CD4-positive, CD25-positive, alpha-beta regulatory T cell (primary cell): Measurements from ENCODE around the gene HMCN1. TPM values are rescaled to one million over a fixed set of nuclear protein-coding genes. Genes with fewer than 3 reads are reported as not detected.

Experiments used
- ATAC-seq, 2 donors: fragments of 150-1000 bp; cut with Tn5 transposase; one replicate each; pipeline ENCODE4 v1.10.0; 2021; ENCODE audit warnings: low read depth in 2 of 2, moderate number of reproducible peaks in 2 of 2, moderate library complexity in 1 of 2
- DNase-seq, 3 donors: peaks; one replicate each; pipeline versions ENCODE4 v3.0.0 to v3.0.0-alpha.2; 2012 to 2022; ENCODE audit warnings: mixed read lengths in 1 of 3
- H3K27ac ChIP-seq: one replicate; pipeline ENCODE4 v1.7.0; 2013; ENCODE audit warnings: mild to moderate bottlenecking, low read length; ENCODE audit not compliant: insufficient read depth, poor library complexity, severe bottlenecking
- H3K27me3 ChIP-seq: one replicate; pipeline ENCODE4 v1.7.0; 2013; ENCODE audit warnings: low read length; ENCODE audit not compliant: control insufficient read depth, insufficient read depth
- H3K36me3 ChIP-seq: one replicate; pipeline ENCODE4 v1.7.0; 2013; ENCODE audit warnings: mild to moderate bottlenecking, low read length, moderate library complexity; ENCODE audit not compliant: control insufficient read depth, insufficient read depth
- H3K4me1 ChIP-seq: 2 replicates; pipeline ENCODE4 v1.7.0; 2013; ENCODE audit warnings: mild to moderate bottlenecking, low read length; ENCODE audit not compliant: insufficient read depth, control insufficient read depth, poor library complexity, severe bottlenecking
- H3K4me3 ChIP-seq: one replicate; pipeline ENCODE4 v1.7.0; 2013; ENCODE audit warnings: low read depth, mild to moderate bottlenecking, low read length, moderate library complexity
- H3K9me3 ChIP-seq, 2 experiments: 1 replicate in 1 of 2; 2 replicates in 1 of 2; pipeline ENCODE4 v1.7.0; 2013; ENCODE audit warnings: low read length in 2 of 2, mild to moderate bottlenecking in 1 of 2, moderate library complexity in 1 of 2; ENCODE audit not compliant: control insufficient read depth in 2 of 2
- H3K27ac Mint-ChIP-seq, 3 donors: one replicate each; pipeline ENCODE4 v1.8.0; 2020 to 2022; ENCODE audit warnings: mild to moderate bottlenecking in 3 of 3, mixed read lengths in 3 of 3, moderate library complexity in 2 of 3
- H3K27me3 Mint-ChIP-seq: one replicate; pipeline ENCODE4 v1.8.0; 2022; ENCODE audit warnings: mild to moderate bottlenecking, mixed read lengths
- H3K36me3 Mint-ChIP-seq: one replicate; pipeline ENCODE4 v1.8.0; 2020; ENCODE audit warnings: mixed read lengths
- H3K4me1 Mint-ChIP-seq, 4 donors: one replicate each; pipeline ENCODE4 v1.8.0; 2020 to 2022; ENCODE audit warnings: mixed read lengths in 4 of 4, mild to moderate bottlenecking in 1 of 4
- H3K4me3 Mint-ChIP-seq, 4 donors: one replicate each; pipeline ENCODE4 v1.8.0; 2020 to 2022; ENCODE audit warnings: mild to moderate bottlenecking in 4 of 4, mixed read lengths in 4 of 4, moderate library complexity in 3 of 4
- H3K9me3 Mint-ChIP-seq, 7 donors: one replicate each; pipeline ENCODE4 v1.8.0; 2020 to 2022; ENCODE audit warnings: mixed read lengths in 7 of 7, mild to moderate bottlenecking in 3 of 7, moderate library complexity in 2 of 7
- polyA plus RNA-seq, 4 donors: library from polyadenylated mRNA; unstranded; fragments of 300-500 nt; fragmentation: Illumina TruSeq; gene quantifications; one replicate each; pipeline ENCODE4 v1.2.3, GENCODE V29; 2021
- total RNA-seq: library from RNA; stranded (reverse); gene quantifications from one replicate; pipeline ENCODE4 v1.2.3, GENCODE V29; 2022

HMCN1 gene
- total and polyA plus RNA-seq, 5 donors from 2014 or later = 0.07 to 0.81 (median 0.58) TPM; not detected in 1

DNA sequence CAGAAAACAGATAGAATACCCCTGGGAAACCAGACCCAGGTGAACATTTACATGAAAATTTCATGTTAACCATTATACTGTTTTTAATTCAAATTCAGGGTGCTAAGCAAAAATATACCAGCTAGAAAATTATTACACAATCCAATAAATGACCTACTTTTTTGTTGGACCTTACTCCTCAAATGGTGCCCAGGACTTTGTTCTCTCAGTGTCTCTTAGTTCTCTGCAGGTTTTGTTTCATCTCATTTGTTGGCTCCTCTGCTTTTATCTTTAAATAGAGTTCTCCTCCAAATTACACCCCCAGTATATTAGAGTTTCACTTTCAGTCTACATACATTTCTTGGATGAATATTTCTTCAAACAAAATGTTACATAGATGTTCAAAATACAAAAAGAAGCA lies 326.0 kb downstream of the HMCN1 start:
- Mint-ChIP-seq H3K27ac (no peak overlapping the region), H3K9me3 (no peaks in the 10 kb centered on the region)
- H3K9me3 ChIP-seq = no peaks in the 10 kb centered on the region

DNA sequence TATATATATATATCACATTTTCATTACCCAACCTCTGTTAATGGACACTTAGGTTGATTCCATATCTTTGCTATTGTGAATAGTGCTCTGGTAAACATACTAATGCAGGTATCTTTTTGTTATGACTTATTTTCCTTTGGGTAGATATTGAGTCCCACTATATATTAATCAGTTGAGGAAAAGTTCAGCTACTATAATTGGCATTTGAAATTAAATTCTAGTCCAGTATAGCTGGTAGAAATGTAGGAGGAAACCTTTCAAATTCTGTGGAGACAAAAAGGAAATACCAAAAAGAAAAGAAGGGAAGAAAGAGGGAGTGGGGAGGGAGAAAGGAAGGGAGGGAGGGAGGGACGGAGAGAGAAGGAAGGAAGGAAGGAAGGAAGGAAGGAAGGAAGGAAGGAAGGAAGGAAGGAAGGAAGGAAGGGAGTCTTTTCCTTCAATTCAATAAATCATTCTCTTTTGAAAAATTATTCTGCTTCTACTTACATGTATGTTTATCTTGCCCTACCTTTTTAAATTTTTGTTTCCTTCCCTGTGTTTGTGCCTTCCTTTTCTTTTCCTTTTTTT lies 329.0 kb downstream of the HMCN1 start:
- H3K27ac ChIP-seq = no peak overlapping the region
- Mint-ChIP-seq H3K27ac (no peak overlapping the region), H3K27me3 (peaks cover 4% of the 10 kb centered on the region), H3K4me1 (peaks cover 0 to 4% (median 0%) of the 10 kb centered on the region in 4 donors), H3K9me3 (no peaks in the 10 kb centered on the region), H3K36me3 (no peaks in the 10 kb centered on the region), H3K4me3 (no peak overlapping the region)
- H3K9me3 ChIP-seq = no peaks in the 10 kb centered on the region
- no peaks in the 10 kb centered on the region for H3K27me3 ChIP-seq
- no peak overlapping the region for H3K4me3 ChIP-seq
- no peaks in the 10 kb centered on the region for H3K4me1 ChIP-seq
- no peaks in the 10 kb centered on the region for H3K36me3 ChIP-seq
- ATAC-seq (no peak), DNase-seq (no peak)

More for the DNA sequence above, 326.0 kb downstream of the HMCN1 start:
- ATAC-seq = no peak
- Mint-ChIP-seq H3K27me3 (peaks cover 4% of the 10 kb centered on the region), H3K4me3 (no peak overlapping the region), H3K4me1 (peaks cover 0 to 4% (median 0%) of the 10 kb centered on the region in 4 donors), H3K36me3 (no peaks in the 10 kb centered on the region)
- DNase-seq = no peak
- Histone ChIP-seq H3K27me3 (no peaks in the 10 kb centered on the region), H3K36me3 (no peaks in the 10 kb centered on the region), H3K4me1 (no peaks in the 10 kb centered on the region), H3K4me3 (no peak overlapping the region), H3K27ac (no peak overlapping the region)

GRCh38 chr1:186066411-186066810 lies 332.2 kb downstream of the HMCN1 start:
- H3K9me3 ChIP-seq = no peaks in the 10 kb centered on the region
- no peaks in the 10 kb centered on the region for H3K4me1 Mint-ChIP-seq
- no peaks in the 10 kb centered on the region for H3K27me3 ChIP-seq
- peaks cover 0 to 2% (median 0%) of the 10 kb centered on the region in 7 donors for H3K9me3 Mint-ChIP-seq
- H3K27ac Mint-ChIP-seq = no peak overlapping the region
- no peaks in the 10 kb centered on the region for H3K36me3 ChIP-seq
- H3K27ac ChIP-seq = no peak overlapping the region
- DNase-seq (no peak), ATAC-seq (no peak)
- no peaks in the 10 kb centered on the region for H3K4me1 ChIP-seq
- no peak overlapping the region for H3K4me3 Mint-ChIP-seq
- H3K27me3 Mint-ChIP-seq = no peaks in the 10 kb centered on the region
- no peak overlapping the region for H3K4me3 ChIP-seq
- H3K36me3 Mint-ChIP-seq = no peaks in the 10 kb centered on the region

DNA sequence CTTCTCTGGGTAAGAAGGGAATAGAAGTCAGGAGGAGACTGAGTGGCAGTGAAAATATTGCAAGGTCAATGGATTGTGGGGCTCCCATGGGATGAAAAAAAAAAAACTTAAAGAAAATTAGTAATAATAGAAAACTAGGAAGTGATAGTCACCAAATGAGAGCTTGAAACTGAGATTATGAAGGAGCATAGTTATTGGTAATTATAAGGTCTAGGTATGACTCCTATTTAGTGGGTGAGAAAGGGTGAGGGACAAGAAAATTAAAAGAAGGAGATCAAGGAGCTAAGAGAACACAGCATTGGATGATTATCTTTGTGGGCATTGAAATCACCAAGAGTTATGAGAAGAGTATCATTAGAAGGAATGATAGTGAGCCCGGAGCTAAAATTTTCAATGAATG lies 339.5 kb downstream of the HMCN1 start:
- Histone ChIP-seq H3K36me3 (no peaks in the 10 kb centered on the region), H3K27ac (no peak overlapping the region), H3K27me3 (no peaks in the 10 kb centered on the region), H3K4me1 (no peaks in the 10 kb centered on the region), H3K9me3 (no peaks in the 10 kb centered on the region), H3K4me3 (no peak overlapping the region)
- Mint-ChIP-seq H3K36me3 (peaks cover 3% of the 10 kb centered on the region), H3K27me3 (peaks cover 4% of the 10 kb centered on the region), H3K9me3 (peaks cover 0 to 2% (median 0%) of the 10 kb centered on the region in 7 donors), H3K4me3 (no peak overlapping the region), H3K27ac (no peak overlapping the region), H3K4me1 (no peaks in the 10 kb centered on the region)
- ATAC-seq = no peak
- DNase-seq = no peak

DNA sequence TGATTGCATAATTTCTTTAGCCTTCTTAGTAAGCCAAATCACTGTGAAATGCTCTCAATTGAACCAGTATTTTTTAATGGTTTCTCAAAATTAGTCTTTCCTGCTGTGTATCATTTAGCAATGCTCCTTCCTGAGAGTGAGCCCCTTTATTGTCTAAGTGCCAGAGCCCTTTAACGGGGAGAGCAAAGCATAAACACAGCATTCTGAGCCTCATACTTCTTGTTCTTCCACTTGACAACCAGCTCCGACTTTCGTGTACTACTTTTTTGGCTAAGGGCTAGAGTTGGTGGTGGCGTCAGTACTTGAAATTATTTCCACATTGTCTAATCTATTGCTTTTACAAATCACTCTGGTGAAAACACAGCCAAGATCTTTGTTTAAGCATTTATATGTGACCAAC lies 341.8 kb downstream of the HMCN1 start:
- Histone ChIP-seq H3K27me3 (no peaks in the 10 kb centered on the region), H3K36me3 (no peaks in the 10 kb centered on the region), H3K27ac (no peak overlapping the region), H3K9me3 (no peaks in the 10 kb centered on the region), H3K4me3 (no peak overlapping the region), H3K4me1 (no peaks in the 10 kb centered on the region)
- Mint-ChIP-seq H3K27ac (no peak overlapping the region), H3K36me3 (peaks cover 3% of the 10 kb centered on the region), H3K9me3 (peaks cover 0 to 2% (median 0%) of the 10 kb centered on the region in 7 donors), H3K4me1 (no peaks in the 10 kb centered on the region), H3K27me3 (peaks cover 4% of the 10 kb centered on the region), H3K4me3 (no peak overlapping the region)
- no peak for DNase-seq
- ATAC-seq = no peak

GRCh38 chr1:186078245-186078644 lies 344.1 kb downstream of the HMCN1 start:
- peak overlapping the region in 1 of 3 donors; percentile 32 for H3K27ac Mint-ChIP-seq
- no peak for ATAC-seq

GRCh38 chr1:186079084-186079684 lies 345.0 kb downstream of the HMCN1 start:
- H3K4me1 Mint-ChIP-seq = no peaks in the 10 kb centered on the region
- H3K27ac Mint-ChIP-seq = no peak overlapping the region
- Histone ChIP-seq H3K36me3 (no peaks in the 10 kb centered on the region), H3K27me3 (no peaks in the 10 kb centered on the region), H3K27ac (no peak overlapping the region), H3K9me3 (no peaks in the 10 kb centered on the region), H3K4me1 (no peaks in the 10 kb centered on the region), H3K4me3 (no peak overlapping the region)
- peaks cover 4% of the 10 kb centered on the region for H3K27me3 Mint-ChIP-seq
- no peak overlapping the region for H3K4me3 Mint-ChIP-seq
- peaks cover 3% of the 10 kb centered on the region for H3K36me3 Mint-ChIP-seq
- H3K9me3 Mint-ChIP-seq = peaks cover 0 to 2% (median 0%) of the 10 kb centered on the region in 7 donors
- ATAC-seq (no peak), DNase-seq (no peak)

More at GRCh38 chr1:186078245-186078644, 344.1 kb downstream of the HMCN1 start:
- no peak for DNase-seq
- Histone ChIP-seq H3K4me1 (no peaks in the 10 kb centered on the region), H3K27ac (no peak overlapping the region), H3K27me3 (no peaks in the 10 kb centered on the region), H3K36me3 (no peaks in the 10 kb centered on the region), H3K9me3 (no peaks in the 10 kb centered on the region), H3K4me3 (no peak overlapping the region)
- Mint-ChIP-seq H3K4me3 (no peak overlapping the region), H3K4me1 (no peaks in the 10 kb centered on the region), H3K27me3 (peaks cover 4% of the 10 kb centered on the region), H3K9me3 (peaks cover 0 to 2% (median 0%) of the 10 kb centered on the region in 7 donors), H3K36me3 (peaks cover 3% of the 10 kb centered on the region)
